H1 (cell line): Measurements from ENCODE around the gene F11. TPM values are rescaled to one million over a fixed set of nuclear protein-coding genes. Genes with fewer than 3 reads are reported as not detected.
A peak's percentile ranks its signal among the peaks of the same experiment; 100 is the strongest.

Experiments
- MAFK ChIP-seq: IDR thresholded peaks from 2 replicates; pipeline ENCODE4 v1.6.1; 2012; ENCODE audit warnings: low read depth, mild to moderate bottlenecking, improper control_type of control experiment, low read length
- polyA plus RNA-seq, 7 experiments: library from polyadenylated mRNA; depleted of rRNA in 3 of 7; stranded (reverse) in 5 of 7; unstranded in 2 of 7; fragments of >200 nt in 5 of 7; fragments of 200-250 nt in 2 of 7; gene quantifications; 1 replicate in 5 of 7; 2 replicates in 1 of 7; 4 replicates in 1 of 7; pipeline versions ENCODE4 v1.2.1 to v1.2.3, GENCODE V29; 2011 to 2013; ENCODE audit warnings: missing spikeins in 2 of 7, mixed read lengths in 2 of 7
- total RNA-seq: library from RNA; stranded (reverse); fragmentation: NEBNext Ultra II Directional; extraction: Animal tissue kit (Norgen Biotek cat#: 25700); gene quantifications from 2 replicates; pipeline ENCODE4 v1.2.1, GENCODE V29; 2021
- TF ChIP-seq, protein P1 (sequence below), 3 experiments: IDR thresholded peaks; 1 replicate in 2 of 3; 2 replicates in 1 of 3; pipeline versions ENCODE4 v1.5.1 to v1.6.1; 2011; ENCODE audit warnings: low read length in 3 of 3, mild to moderate bottlenecking in 3 of 3, inconsistent platforms in 2 of 3, low read depth in 1 of 3, moderate library complexity in 1 of 3; ENCODE audit not compliant: insufficient read depth in 1 of 3; ENCODE audit errors: control extremely low read depth in 1 of 3

The F11 gene
- total and polyA plus RNA-seq, 2 of the 8 experiments (the other 6 are each of a cell fraction or from before 2014, with no cell fraction given): 0.27 to 0.99 TPM

DNA sequence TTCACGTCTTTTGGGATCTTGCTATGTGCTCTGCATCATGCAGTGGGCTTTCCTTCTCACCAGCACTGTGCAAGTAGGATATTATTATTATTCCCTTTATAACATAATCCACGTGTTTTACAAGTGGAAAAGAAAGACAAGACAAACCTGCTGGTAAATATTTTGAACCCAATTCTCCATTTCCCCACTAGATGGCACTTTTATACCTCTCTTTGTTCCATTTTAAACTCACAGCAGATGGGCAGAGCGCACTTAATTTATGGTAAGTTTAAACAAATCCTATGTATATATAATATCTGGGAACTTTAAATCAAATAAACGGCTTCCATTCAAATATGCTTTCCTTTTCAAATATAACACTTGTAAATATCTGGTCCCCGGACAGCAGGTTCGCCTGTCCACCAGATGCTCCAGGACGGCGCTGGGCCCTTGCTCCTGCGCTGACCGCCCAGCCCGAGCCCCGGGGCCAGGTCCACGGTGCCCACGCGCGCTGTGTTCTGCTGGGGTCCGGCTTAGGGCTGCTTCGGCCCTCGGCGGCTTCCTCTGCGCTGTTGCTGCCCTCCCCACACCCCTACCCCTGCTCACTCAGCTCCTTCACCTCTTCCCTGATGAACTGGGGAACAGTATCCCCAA is 31.1 kb downstream of the F11 start (continued):
- TF ChIP-seq MAFK: no peak
- TF ChIP-seq, protein P1, sequence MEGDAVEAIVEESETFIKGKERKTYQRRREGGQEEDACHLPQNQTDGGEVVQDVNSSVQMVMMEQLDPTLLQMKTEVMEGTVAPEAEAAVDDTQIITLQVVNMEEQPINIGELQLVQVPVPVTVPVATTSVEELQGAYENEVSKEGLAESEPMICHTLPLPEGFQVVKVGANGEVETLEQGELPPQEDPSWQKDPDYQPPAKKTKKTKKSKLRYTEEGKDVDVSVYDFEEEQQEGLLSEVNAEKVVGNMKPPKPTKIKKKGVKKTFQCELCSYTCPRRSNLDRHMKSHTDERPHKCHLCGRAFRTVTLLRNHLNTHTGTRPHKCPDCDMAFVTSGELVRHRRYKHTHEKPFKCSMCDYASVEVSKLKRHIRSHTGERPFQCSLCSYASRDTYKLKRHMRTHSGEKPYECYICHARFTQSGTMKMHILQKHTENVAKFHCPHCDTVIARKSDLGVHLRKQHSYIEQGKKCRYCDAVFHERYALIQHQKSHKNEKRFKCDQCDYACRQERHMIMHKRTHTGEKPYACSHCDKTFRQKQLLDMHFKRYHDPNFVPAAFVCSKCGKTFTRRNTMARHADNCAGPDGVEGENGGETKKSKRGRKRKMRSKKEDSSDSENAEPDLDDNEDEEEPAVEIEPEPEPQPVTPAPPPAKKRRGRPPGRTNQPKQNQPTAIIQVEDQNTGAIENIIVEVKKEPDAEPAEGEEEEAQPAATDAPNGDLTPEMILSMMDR (IDR thresholded peaks at IDR 0.05; ENCODE audit: control extremely low read depth in 1 of 3, insufficient read depth in 1 of 3, low read depth in 1 of 3, low read length in 3 of 3): peak in 2 of 3 experiments; percentile 45 to 52; a peak in 2 of 4 replicates
